ENCODE measurements around the gene HOXD13. TPM values are rescaled to one million over a fixed set of nuclear protein-coding genes. Genes with fewer than 3 reads are reported as not detected.

HOXD13 gene
- total RNA-seq, 1 experiment from 2014 or later: not detected

- Histone ChIP-seq H3K27ac (no peak overlapping the region), H3K79me2 (ENCODE audit: low read depth) (no peaks in the 10 kb centered on the region), H3K4me1 (replicated peaks; ENCODE audit: insufficient read depth) (no peaks in the 10 kb centered on the region), H3K36me3 (ENCODE audit: low read depth) (no peaks in the 10 kb centered on the region), H3K4me3 (no peak overlapping the region), H3K9me3 (ENCODE audit: insufficient read depth, low read depth) (no peaks in the 10 kb centered on the region), H4K20me1 (ENCODE audit: insufficient read depth) (no peaks in the 10 kb centered on the region), H3K4me2 (no peak overlapping the region), H3F3A (ENCODE audit: insufficient read depth, low read depth) (no peaks in the 10 kb centered on the region), H2AFZ (no peak overlapping the region), H3K9me2 (ENCODE audit: insufficient read depth) (no peaks in the 10 kb centered on the region), H3K27me3 (ENCODE audit: insufficient read depth, low read depth) (peaks cover 51% of the 10 kb centered on the region)
- BruUV-seq (replicated peaks): no TSS peak
- TF ChIP-seq CTCF (conservative IDR thresholded peaks at IDR 0.05) (no peak), EZH2 (IDR thresholded peaks at IDR 0.05; ENCODE audit: low read depth) (no peak)
- intact Hi-C loops (cut with micrococcal nuclease; ENCODE audit: unreplicated experiment): loop anchor here (2.0 to 5.0 kb wide), 3 partner anchors 329 to 1207 kb away; no protein-coding TSS in a partner anchor
- DNase-seq: no peak
- CTCF ChIA-PET: no interaction called here
- POLR2A ChIA-PET (ENCODE audit: unreplicated experiment): no interaction called here
These were observed 33.2 kb downstream of the HOXD13 start for GRCh38 chr2:176125772-176126054.

- Histone ChIP-seq H3F3A (ENCODE audit: insufficient read depth, low read depth) (no peaks in the 10 kb centered on the region), H3K4me3 (0 out of 2 replicates have a peak overlapping the region, but pooled peaks have one; percentile 3), H3K9me3 (ENCODE audit: insufficient read depth, low read depth) (no peaks in the 10 kb centered on the region), H3K36me3 (ENCODE audit: low read depth) (no peaks in the 10 kb centered on the region), H3K27ac (no peak overlapping the region), H2AFZ (no peak overlapping the region), H3K27me3 (ENCODE audit: insufficient read depth, low read depth) (peaks cover 52% of the 10 kb centered on the region), H4K20me1 (ENCODE audit: insufficient read depth) (no peaks in the 10 kb centered on the region), H3K9me2 (ENCODE audit: insufficient read depth) (no peaks in the 10 kb centered on the region), H3K79me2 (ENCODE audit: low read depth) (no peaks in the 10 kb centered on the region), H3K4me2 (peak overlapping the region; percentile 34), H3K4me1 (replicated peaks; ENCODE audit: insufficient read depth) (no peaks in the 10 kb centered on the region)
- CTCF ChIA-PET: interaction anchor here (0.6 to 2.9 kb wide), 10 partner anchors 328 to 1118 kb away, joined by 3 to 15 read pairs (median 10); no protein-coding TSS in a partner anchor
- intact Hi-C loops (cut with micrococcal nuclease; ENCODE audit: unreplicated experiment): loop anchor here (1.0 to 5.0 kb wide), 8 partner anchors 328 to 1205 kb away; no protein-coding TSS in a partner anchor
- DNase-seq: peak; percentile 43 to 67
- POLR2A ChIA-PET (ENCODE audit: unreplicated experiment): interaction anchor here (0.7 kb wide), 1 partner anchor 1035 kb away, joined by 3 read pairs; no protein-coding TSS in a partner anchor
- no TSS peak for BruUV-seq (replicated peaks)
- TF ChIP-seq CTCF (conservative IDR thresholded peaks at IDR 0.05): peak; percentile 100
- TF ChIP-seq EZH2 (IDR thresholded peaks at IDR 0.05; ENCODE audit: low read depth): no peak
These were observed 34.6 kb downstream of the HOXD13 start for GRCh38 chr2:176126929-176127773.

- Histone ChIP-seq H3K4me3 (no peak overlapping the region), H3K4me2 (no peak overlapping the region), H3K9me3 (ENCODE audit: insufficient read depth, low read depth) (no peaks in the 10 kb centered on the region), H3K9me2 (ENCODE audit: insufficient read depth) (no peaks in the 10 kb centered on the region), H3K27me3 (ENCODE audit: insufficient read depth, low read depth) (peaks cover 52% of the 10 kb centered on the region), H3F3A (ENCODE audit: insufficient read depth, low read depth) (no peaks in the 10 kb centered on the region), H3K36me3 (ENCODE audit: low read depth) (no peaks in the 10 kb centered on the region), H3K27ac (no peak overlapping the region), H3K79me2 (ENCODE audit: low read depth) (no peaks in the 10 kb centered on the region), H4K20me1 (ENCODE audit: insufficient read depth) (no peaks in the 10 kb centered on the region), H2AFZ (no peak overlapping the region), H3K4me1 (replicated peaks; ENCODE audit: insufficient read depth) (no peaks in the 10 kb centered on the region)
- no peak for DNase-seq
- no peak for TF ChIP-seq EZH2 (IDR thresholded peaks at IDR 0.05; ENCODE audit: low read depth)
- TF ChIP-seq CTCF (conservative IDR thresholded peaks at IDR 0.05): no peak
- no TSS peak for BruUV-seq (replicated peaks)
- POLR2A ChIA-PET (ENCODE audit: unreplicated experiment): no interaction called here
- intact Hi-C loops (cut with micrococcal nuclease; ENCODE audit: unreplicated experiment): loop anchor here (1.0 to 5.0 kb wide), 8 partner anchors 327 to 1205 kb away; no protein-coding TSS in a partner anchor
- CTCF ChIA-PET: interaction anchor here (0.6 to 2.9 kb wide), 8 partner anchors 327 to 1117 kb away, joined by 3 to 15 read pairs (median 12); no protein-coding TSS in a partner anchor
These were observed 35.2 kb downstream of the HOXD13 start for GRCh38 chr2:176127774-176128072.

Data from PC-9 (cell line).